Breast epithelium (tissue), 3 donors: ENCODE measurements around the gene NDST4.

Experiments used
- POLR2AphosphoS5 ChIP-seq, 3 donors: sonication (generic); formaldehyde crosslinking; IDR thresholded peaks; one replicate each; pipeline ENCODE4 v1.6.1; 2017; ENCODE audit warnings: antibody characterized with exemption in 3 of 3
- TF ChIP-seq, protein P1 (sequence below), 3 donors: fragments of 450-650 bp; IDR thresholded peaks; one replicate each; pipeline ENCODE4 v1.5.1; 2016 to 2017; ENCODE audit warnings: antibody characterized with exemption in 3 of 3, mild to moderate bottlenecking in 3 of 3, moderate library complexity in 3 of 3

DNA sequence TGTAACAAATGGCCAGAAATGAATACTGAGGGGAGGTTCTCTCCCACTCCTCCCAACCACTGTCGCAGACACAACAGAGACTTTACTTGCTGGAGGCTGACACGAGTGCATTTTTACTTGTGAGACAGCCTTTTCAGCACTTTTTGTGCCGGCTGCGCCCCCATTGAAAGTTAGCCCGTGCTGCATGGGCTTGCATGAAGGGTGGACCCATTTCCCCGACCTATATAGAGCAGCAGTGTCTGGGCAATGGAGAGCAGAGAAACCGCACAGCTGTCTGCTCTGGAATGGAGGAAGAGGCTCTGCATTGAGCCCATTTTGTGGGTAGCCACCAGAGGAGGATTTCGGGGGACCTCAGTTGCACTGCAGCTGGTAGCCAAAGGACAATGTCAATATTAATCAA, 306.1 kb downstream of the NDST4 start:
- TF ChIP-seq, protein P1, sequence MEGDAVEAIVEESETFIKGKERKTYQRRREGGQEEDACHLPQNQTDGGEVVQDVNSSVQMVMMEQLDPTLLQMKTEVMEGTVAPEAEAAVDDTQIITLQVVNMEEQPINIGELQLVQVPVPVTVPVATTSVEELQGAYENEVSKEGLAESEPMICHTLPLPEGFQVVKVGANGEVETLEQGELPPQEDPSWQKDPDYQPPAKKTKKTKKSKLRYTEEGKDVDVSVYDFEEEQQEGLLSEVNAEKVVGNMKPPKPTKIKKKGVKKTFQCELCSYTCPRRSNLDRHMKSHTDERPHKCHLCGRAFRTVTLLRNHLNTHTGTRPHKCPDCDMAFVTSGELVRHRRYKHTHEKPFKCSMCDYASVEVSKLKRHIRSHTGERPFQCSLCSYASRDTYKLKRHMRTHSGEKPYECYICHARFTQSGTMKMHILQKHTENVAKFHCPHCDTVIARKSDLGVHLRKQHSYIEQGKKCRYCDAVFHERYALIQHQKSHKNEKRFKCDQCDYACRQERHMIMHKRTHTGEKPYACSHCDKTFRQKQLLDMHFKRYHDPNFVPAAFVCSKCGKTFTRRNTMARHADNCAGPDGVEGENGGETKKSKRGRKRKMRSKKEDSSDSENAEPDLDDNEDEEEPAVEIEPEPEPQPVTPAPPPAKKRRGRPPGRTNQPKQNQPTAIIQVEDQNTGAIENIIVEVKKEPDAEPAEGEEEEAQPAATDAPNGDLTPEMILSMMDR (IDR thresholded peaks at IDR 0.05): no peak
- no peak for TF ChIP-seq POLR2AphosphoS5 (IDR thresholded peaks at IDR 0.05)
